PC-3 (cell line): ENCODE data around the gene SLC9A4. TPM values are rescaled to one million over a fixed set of nuclear protein-coding genes. Genes with fewer than 3 reads are reported as not detected.

Experiments
- ATAC-seq: fragments of 200-7000 bp; cut with Tn5 transposase; 2 replicates; pipeline ENCODE4 v1.9.1; 2020; ENCODE audit warnings: mild to moderate bottlenecking, moderate library complexity
- BruUV-seq: library from RNA; stranded (reverse); fragments of 400-500 nt; replicated peaks from 2 replicates; lab custom pipeline; 2021; lab: Mats Ljungman, UMichigan
- CTCF ChIA-PET: fragments of 300-600 bp; sonication (Branson Sonifier 250); formaldehyde crosslinking; loops from one replicate; lab custom pipeline; 2022; ENCODE audit warnings: antibody characterized with exemption; lab: Charles Lee
- POLR2A ChIA-PET: fragments of 300-600 bp; sonication (Branson Sonifier 250); formaldehyde crosslinking; loops from one replicate; lab custom pipeline; 2022; ENCODE audit warnings: antibody characterized with exemption; ENCODE audit not compliant: unreplicated experiment; lab: Charles Lee
- DNase-seq: peaks from one replicate; pipeline ENCODE4 v3.0.0-alpha.2; 2015
- H2AFZ ChIP-seq: fragments of 300-600 bp; sonication (generic); 2 replicates; pipeline ENCODE4 v1.6.0; 2016; ENCODE audit warnings: antibody characterized with exemption, low read length
- H3F3A ChIP-seq: fragments of 300-600 bp; sonication (generic); one replicate; pipeline ENCODE4 v1.6.0; 2017; ENCODE audit warnings: antibody characterized with exemption, low read length, control low read depth, mild to moderate bottlenecking; ENCODE audit not compliant: unreplicated experiment
- H3K27ac ChIP-seq: fragments of 300-600 bp; sonication (generic); 2 replicates; pipeline ENCODE4 v1.5.1; 2016; ENCODE audit warnings: mild to moderate bottlenecking, low read length
- H3K27me3 ChIP-seq: fragments of 300-600 bp; sonication (generic); 2 replicates; pipeline ENCODE4 v1.6.1; 2016; ENCODE audit warnings: low read length, mixed read lengths
- H3K36me3 ChIP-seq: fragments of 300-600 bp; sonication (generic); 2 replicates; pipeline ENCODE4 v1.6.1; 2016; ENCODE audit warnings: low read depth, mixed run types, low read length, mixed read lengths
- H3K4me1 ChIP-seq: fragments of 300-600 bp; sonication (generic); 2 replicates; pipeline ENCODE4 v1.5.1; 2016; ENCODE audit warnings: low read length; ENCODE audit not compliant: insufficient read depth
- H3K4me2 ChIP-seq: fragments of 300-600 bp; sonication (generic); 2 replicates; pipeline ENCODE4 v1.6.0; 2016; ENCODE audit warnings: low read length
- H3K4me3 ChIP-seq: fragments of 300-600 bp; sonication (generic); 2 replicates; pipeline ENCODE4 v1.5.1; 2016; ENCODE audit warnings: mild to moderate bottlenecking, low read length, mixed read lengths
- H3K79me2 ChIP-seq: fragments of 300-600 bp; sonication (generic); 2 replicates; pipeline ENCODE4 v1.6.1; 2017; ENCODE audit warnings: low read length, mixed read lengths
- H3K9ac ChIP-seq: fragments of 300-600 bp; sonication (generic); 2 replicates; pipeline ENCODE4 v1.6.0; 2016; ENCODE audit warnings: mild to moderate bottlenecking, low read length
- H3K9me2 ChIP-seq: fragments of 300-600 bp; sonication (generic); replicated peaks from 2 replicates; pipeline ENCODE4 v1.6.1; 2016; ENCODE audit warnings: mixed run types, low read length, mixed read lengths
- H3K9me3 ChIP-seq: fragments of 300-600 bp; sonication (generic); 2 replicates; pipeline ENCODE4 v1.6.1; 2016; ENCODE audit warnings: low read length, mixed read lengths
- H4K20me1 ChIP-seq: fragments of 300-600 bp; sonication (generic); 2 replicates; pipeline ENCODE4 v1.6.1; 2016; ENCODE audit warnings: low read length, mixed read lengths
- CTCF ChIP-seq: fragments of 300-600 bp; sonication (generic); conservative IDR thresholded peaks from 2 replicates; pipeline ENCODE4 v1.5.1; 2017; ENCODE audit warnings: antibody characterized with exemption, low read depth, mild to moderate bottlenecking, low read length
- EZH2 ChIP-seq: fragments of 300-600 bp; sonication (generic); IDR thresholded peaks from one replicate; pipeline ENCODE4 v1.6.1; 2017; ENCODE audit warnings: antibody characterized with exemption, mild to moderate bottlenecking, low read length; ENCODE audit not compliant: unreplicated experiment
- EZH2phosphoT487 ChIP-seq: fragments of 300-600 bp; sonication (generic); IDR thresholded peaks from 2 replicates; pipeline ENCODE4 v1.6.1; 2018; ENCODE audit warnings: mild to moderate bottlenecking, antibody characterized with exemption, low read length, borderline replicate concordance
- intact Hi-C: fragments of 100-400 bp; cut with micrococcal nuclease; formaldehyde crosslinking; loops from 2 replicates; pipeline ENCODE4 v1.9.0; 2023
- total RNA-seq: library from RNA; depleted of rRNA; stranded (reverse); fragments of >200 nt; gene quantifications from 2 replicates; pipeline ENCODE4 v1.2.3, GENCODE V29; 2014

SLC9A4 gene
- total RNA-seq, 1 experiment from 2014 or later = 0.04 TPM

DNA sequence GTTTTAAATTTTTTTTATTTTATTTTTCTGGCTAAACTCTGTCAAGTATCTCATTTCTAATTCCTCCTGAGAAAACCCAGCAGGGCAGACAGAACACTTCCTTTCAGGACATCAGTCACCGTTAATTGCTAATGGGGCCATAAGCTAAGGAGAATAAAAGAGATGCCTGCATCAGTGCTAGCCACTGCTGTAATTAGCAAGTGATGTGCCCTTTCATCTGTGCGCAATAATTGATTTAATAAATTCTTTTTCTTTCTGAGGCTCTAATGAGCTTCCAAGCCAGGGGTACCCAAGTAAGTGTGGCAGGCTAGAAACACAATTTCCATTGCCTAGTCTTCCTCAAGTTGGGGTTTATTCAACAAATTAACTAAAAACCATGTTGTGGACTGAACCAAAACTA lies 65.5 kb downstream of the SLC9A4 start:
- peaks cover 13% of the 10 kb centered on the region for H3K4me1 ChIP-seq
- H3K27me3 ChIP-seq = no peaks in the 10 kb centered on the region
- H3K9me2 ChIP-seq = no peaks in the 10 kb centered on the region
- H3K4me3 ChIP-seq = no peak overlapping the region
- no peaks in the 10 kb centered on the region for H4K20me1 ChIP-seq
- H3F3A ChIP-seq = no peaks in the 10 kb centered on the region
- ATAC-seq = no peak
- no peak for DNase-seq
- no peak overlapping the region for H3K27ac ChIP-seq
- intact Hi-C loops = no loop called here
- H3K9ac ChIP-seq = no peak overlapping the region
- no peak for TF ChIP-seq CTCF
- no peak for TF ChIP-seq EZH2
- TF ChIP-seq EZH2phosphoT487 = no peak
- H3K9me3 ChIP-seq = no peaks in the 10 kb centered on the region
- no peaks in the 10 kb centered on the region for H3K79me2 ChIP-seq
- ChIA-PET POLR2A (no interaction called here), CTCF (no interaction called here)
- no TSS peak for BruUV-seq
- no peaks in the 10 kb centered on the region for H3K36me3 ChIP-seq
- H3K4me2 ChIP-seq = no peak overlapping the region
- H2AFZ ChIP-seq = no peak overlapping the region

GRCh38 chr2:102540882-102541281 lies 67.9 kb downstream of the SLC9A4 start:
- H4K20me1 ChIP-seq = no peaks in the 10 kb centered on the region
- 0 out of 2 replicates have a peak, but pooled peaks cover 3% of the 10 kb centered on the region for H3K9me2 ChIP-seq
- no peaks in the 10 kb centered on the region for H3K36me3 ChIP-seq
- POLR2A ChIA-PET = no interaction called here
- CTCF ChIA-PET = no interaction called here
- H3K4me3 ChIP-seq = no peak overlapping the region
- H3K27me3 ChIP-seq = no peaks in the 10 kb centered on the region
- peak overlapping the region; percentile 34; the same call in 1 of the 2 replicates for H2AFZ ChIP-seq
- H3K4me1 ChIP-seq = peaks cover 13% of the 10 kb centered on the region
- H3K4me2 ChIP-seq = peak overlapping the region; percentile 45
- ATAC-seq (peak; percentile 51; the same call in 1 of the 2 replicates), DNase-seq (peak; percentile 64)
- no TSS peak for BruUV-seq
- no peak overlapping the region for H3K9ac ChIP-seq
- TF ChIP-seq EZH2 (no peak), EZH2phosphoT487 (no peak), CTCF (no peak)
- H3K9me3 ChIP-seq = no peaks in the 10 kb centered on the region
- no peaks in the 10 kb centered on the region for H3F3A ChIP-seq
- no peak overlapping the region for H3K27ac ChIP-seq
- H3K79me2 ChIP-seq = no peaks in the 10 kb centered on the region
- intact Hi-C loops = no loop called here

DNA sequence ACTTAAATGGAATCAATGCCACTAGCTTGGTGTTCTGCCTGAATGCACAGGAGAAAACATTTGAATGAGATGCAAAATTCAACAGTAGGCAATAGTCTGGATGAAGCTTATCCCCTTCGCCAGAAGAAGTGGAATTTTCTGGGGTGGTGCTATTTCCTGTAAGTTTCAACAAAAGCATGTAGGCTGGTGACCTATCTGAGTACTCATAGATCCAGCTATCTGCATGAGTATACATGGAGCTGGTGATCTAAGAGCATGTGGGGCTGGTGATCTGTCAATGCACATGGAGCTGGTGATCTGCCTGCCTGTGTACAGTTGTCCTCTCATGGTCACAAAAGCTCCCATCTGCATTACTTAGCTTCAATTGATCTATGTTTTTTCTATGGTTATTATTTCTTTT lies 71.2 kb downstream of the SLC9A4 start:
- TF ChIP-seq CTCF (no peak), EZH2 (no peak), EZH2phosphoT487 (no peak)
- POLR2A ChIA-PET = no interaction called here
- CTCF ChIA-PET = no interaction called here
- H3K4me1 ChIP-seq = peaks cover 13% of the 10 kb centered on the region
- H3K9me2 ChIP-seq = 0 out of 2 replicates have a peak, but pooled peaks cover 3% of the 10 kb centered on the region
- H3K79me2 ChIP-seq = no peaks in the 10 kb centered on the region
- no peak overlapping the region for H3K4me3 ChIP-seq
- H3K36me3 ChIP-seq = no peaks in the 10 kb centered on the region
- ATAC-seq = no peak
- H3K4me2 ChIP-seq = no peak overlapping the region
- no peaks in the 10 kb centered on the region for H3K27me3 ChIP-seq
- no peak overlapping the region for H2AFZ ChIP-seq
- H4K20me1 ChIP-seq = no peaks in the 10 kb centered on the region
- no TSS peak for BruUV-seq
- no peaks in the 10 kb centered on the region for H3F3A ChIP-seq
- no peak overlapping the region for H3K9ac ChIP-seq
- H3K9me3 ChIP-seq = peaks cover 6% of the 10 kb centered on the region
- no peak for DNase-seq
- intact Hi-C loops = no loop called here
- no peak overlapping the region for H3K27ac ChIP-seq
